Tibial nerve (tissue), 4 donors: ENCODE data around the gene HMCN2. TPM values are rescaled to one million over a fixed set of nuclear protein-coding genes. Genes with fewer than 3 reads are reported as not detected.

Source experiments
- DNase-seq, 2 donors: peaks; one replicate each; pipeline ENCODE4 v3.0.0-alpha.2; 2019; ENCODE audit warnings: low spot score in 2 of 2
- H3K27ac ChIP-seq, 4 donors: fragments of 200-600 bp; sonication (generic) in 3 of 4; one replicate each; pipeline ENCODE4 v1.5.1; 2017 to 2019; ENCODE audit warnings: mild to moderate bottlenecking in 1 of 4
- H3K27me3 ChIP-seq, 2 donors: fragments of 200-600 bp; sonication (generic) in 1 of 2; one replicate each; pipeline versions ENCODE4 v1.5.1 to v1.6.0; 2017 to 2019
- H3K36me3 ChIP-seq, 3 donors: fragments of 200-600 bp; sonication (generic); one replicate each; pipeline ENCODE4 v1.5.1; 2018 to 2019
- H3K4me1 ChIP-seq, 4 donors: fragments of 200-600 bp; sonication (generic) in 3 of 4; one replicate each; pipeline ENCODE4 v1.5.1; 2017 to 2019
- H3K4me3 ChIP-seq, 4 donors: fragments of 200-600 bp; sonication (generic) in 3 of 4; one replicate each; pipeline ENCODE4 v1.5.1; 2017 to 2019; ENCODE audit warnings: mild to moderate bottlenecking in 1 of 4, moderate library complexity in 1 of 4
- H3K9me3 ChIP-seq, 4 donors: fragments of 200-600 bp; sonication (generic) in 3 of 4; one replicate each; pipeline ENCODE4 v1.5.1; 2017 to 2019
- EP300 ChIP-seq, 2 donors: sonication (generic); formaldehyde crosslinking; IDR thresholded peaks; one replicate each; pipeline ENCODE4 v1.6.1; 2017; ENCODE audit warnings: antibody characterized with exemption in 2 of 2, mild to moderate bottlenecking in 1 of 2
- POLR2A ChIP-seq, 2 donors: fragments of 450-650 bp; IDR thresholded peaks; one replicate each; pipeline ENCODE4 v1.6.1; 2017; ENCODE audit warnings: antibody characterized with exemption in 2 of 2, mild to moderate bottlenecking in 2 of 2, moderate library complexity in 2 of 2
- WGBS, 2 donors: methylation state at CpG; one replicate each; pipeline ENCODE4 v1.1.5; 2018; 5-methylcytosine and 5-hydroxymethylcytosine counted together
- total RNA-seq, 4 donors: library from RNA; depleted of rRNA; stranded (reverse); fragments of >200 nt; gene quantifications; one replicate each; pipeline ENCODE4 v1.1.0, GENCODE V29; 2016
- TF ChIP-seq, protein P1 (sequence below), 5 experiments: fragments of 200-600 bp in 3 of 5; fragments of 450-650 bp in 2 of 5; sonication (generic) in 3 of 5; IDR thresholded peaks; one replicate each; pipeline ENCODE4 v1.5.1; 2016 to 2019; ENCODE audit warnings: antibody characterized with exemption in 5 of 5, mild to moderate bottlenecking in 3 of 5, moderate library complexity in 2 of 5

The HMCN2 gene
- total RNA-seq, 4 donors from 2014 or later = 0.90 to 53.7 (median 20.3) TPM

DNA sequence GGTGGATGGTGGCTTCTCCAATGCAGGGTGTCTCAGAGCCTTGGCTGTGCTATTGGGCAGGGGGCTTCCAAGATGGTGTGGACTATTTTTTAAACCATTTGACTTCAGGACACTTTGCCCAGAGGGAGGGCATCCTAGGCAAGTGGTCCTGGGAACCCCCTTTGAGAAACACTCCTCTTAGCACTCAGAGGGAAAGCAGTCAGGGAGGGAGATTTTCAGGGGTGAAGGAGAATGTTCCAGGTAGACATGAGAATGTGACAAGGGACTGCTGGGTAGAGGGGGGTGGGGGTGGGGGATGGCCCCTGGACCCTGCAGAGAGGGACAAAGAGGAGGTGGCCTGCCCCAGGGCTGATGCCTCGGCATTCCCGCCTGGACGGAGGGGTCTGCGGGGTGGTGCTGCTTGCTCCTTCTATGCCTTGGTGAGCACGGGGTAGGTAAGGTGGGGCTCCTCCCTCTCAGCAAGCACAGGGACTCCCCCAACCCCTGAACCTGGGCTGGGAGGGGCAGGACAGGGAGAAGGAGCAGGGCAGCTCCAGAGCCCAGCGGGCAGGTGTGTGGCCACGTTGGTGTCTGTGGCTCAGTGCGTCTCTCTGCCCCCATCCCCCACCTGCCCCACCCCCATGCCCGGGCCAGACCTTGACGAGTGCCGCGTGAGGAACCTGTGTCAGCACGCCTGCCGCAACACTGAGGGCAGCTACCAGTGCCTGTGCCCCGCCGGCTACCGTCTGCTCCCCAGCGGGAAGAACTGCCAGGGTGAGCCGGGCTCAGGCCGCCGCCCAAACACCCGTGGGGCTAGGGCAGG lies 165.4 kb downstream of the HMCN2 start:
- peaks cover 0 to 19% (median 4%) of the 10 kb centered on the region in 4 donors for H3K4me1 ChIP-seq
- TF ChIP-seq EP300 (IDR thresholded peaks at IDR 0.05) (no peak), POLR2A (IDR thresholded peaks at IDR 0.05) (no peak)
- TF ChIP-seq, protein P1, sequence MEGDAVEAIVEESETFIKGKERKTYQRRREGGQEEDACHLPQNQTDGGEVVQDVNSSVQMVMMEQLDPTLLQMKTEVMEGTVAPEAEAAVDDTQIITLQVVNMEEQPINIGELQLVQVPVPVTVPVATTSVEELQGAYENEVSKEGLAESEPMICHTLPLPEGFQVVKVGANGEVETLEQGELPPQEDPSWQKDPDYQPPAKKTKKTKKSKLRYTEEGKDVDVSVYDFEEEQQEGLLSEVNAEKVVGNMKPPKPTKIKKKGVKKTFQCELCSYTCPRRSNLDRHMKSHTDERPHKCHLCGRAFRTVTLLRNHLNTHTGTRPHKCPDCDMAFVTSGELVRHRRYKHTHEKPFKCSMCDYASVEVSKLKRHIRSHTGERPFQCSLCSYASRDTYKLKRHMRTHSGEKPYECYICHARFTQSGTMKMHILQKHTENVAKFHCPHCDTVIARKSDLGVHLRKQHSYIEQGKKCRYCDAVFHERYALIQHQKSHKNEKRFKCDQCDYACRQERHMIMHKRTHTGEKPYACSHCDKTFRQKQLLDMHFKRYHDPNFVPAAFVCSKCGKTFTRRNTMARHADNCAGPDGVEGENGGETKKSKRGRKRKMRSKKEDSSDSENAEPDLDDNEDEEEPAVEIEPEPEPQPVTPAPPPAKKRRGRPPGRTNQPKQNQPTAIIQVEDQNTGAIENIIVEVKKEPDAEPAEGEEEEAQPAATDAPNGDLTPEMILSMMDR (IDR thresholded peaks at IDR 0.05) = no peak
- DNase-seq = no peak
- peaks cover 0 to 22% (median 0%) of the 10 kb centered on the region in 4 donors for H3K9me3 ChIP-seq
- H3K4me3 ChIP-seq = no peak overlapping the region
- WGBS, 2 donors = 85 to 93% methylated on average over 15 to 22 of the region's 22 CpGs
- no peaks in the 10 kb centered on the region for H3K36me3 ChIP-seq
- H3K27ac ChIP-seq = no peak overlapping the region
- peaks cover 0 to 19% of the 10 kb centered on the region in 2 donors for H3K27me3 ChIP-seq

DNA sequence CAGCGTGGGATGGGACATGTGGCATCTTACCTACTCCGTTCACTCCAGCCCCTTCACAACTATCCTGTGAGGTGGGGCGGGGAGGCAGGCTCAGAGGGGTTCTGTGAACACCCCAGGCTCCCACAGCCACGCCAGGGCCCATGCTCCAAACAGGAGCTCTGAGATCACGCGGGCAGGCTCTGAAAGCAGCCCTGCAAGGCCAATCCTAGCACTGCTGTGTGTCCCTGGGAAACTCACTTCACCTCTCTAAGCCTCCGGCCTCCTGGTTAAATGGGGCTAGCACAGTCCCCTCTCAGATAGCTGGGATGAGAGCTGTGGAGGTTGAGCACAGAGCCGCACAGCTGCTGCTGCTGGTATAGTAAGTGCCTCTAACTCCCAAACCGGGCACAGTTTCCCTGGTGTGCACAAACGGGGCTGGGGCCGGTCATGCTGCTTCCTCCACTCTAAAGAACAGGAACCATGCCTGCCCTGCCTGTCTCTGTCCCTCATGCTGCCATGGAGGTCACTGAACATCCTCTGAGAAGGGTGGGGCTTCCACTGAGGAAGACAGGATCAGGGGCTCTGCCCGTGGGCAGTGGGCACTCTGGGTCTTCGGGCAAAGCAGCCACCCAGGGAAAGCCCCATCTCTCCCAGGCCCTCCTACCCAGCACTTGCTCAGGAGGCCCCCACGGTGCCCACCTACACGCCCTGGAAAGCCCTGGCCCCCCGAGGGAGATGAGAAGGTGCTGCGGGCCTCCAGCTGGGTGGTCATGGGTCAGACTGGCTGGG lies 166.2 kb downstream of the HMCN2 start:
- WGBS, 2 donors = 84 to 88% methylated on average over 17 of the region's 17 CpGs
- Histone ChIP-seq H3K4me3 (no peak overlapping the region), H3K27me3 (peaks cover 0 to 19% of the 10 kb centered on the region in 2 donors), H3K36me3 (no peaks in the 10 kb centered on the region), H3K4me1 (peaks cover 0 to 19% (median 4%) of the 10 kb centered on the region in 4 donors), H3K27ac (no peak overlapping the region), H3K9me3 (peaks cover 0 to 22% (median 0%) of the 10 kb centered on the region in 4 donors)
- DNase-seq = no peak
- TF ChIP-seq, protein P1 (IDR thresholded peaks at IDR 0.05) = no peak
- TF ChIP-seq POLR2A (IDR thresholded peaks at IDR 0.05) (no peak), EP300 (IDR thresholded peaks at IDR 0.05) (no peak)

DNA sequence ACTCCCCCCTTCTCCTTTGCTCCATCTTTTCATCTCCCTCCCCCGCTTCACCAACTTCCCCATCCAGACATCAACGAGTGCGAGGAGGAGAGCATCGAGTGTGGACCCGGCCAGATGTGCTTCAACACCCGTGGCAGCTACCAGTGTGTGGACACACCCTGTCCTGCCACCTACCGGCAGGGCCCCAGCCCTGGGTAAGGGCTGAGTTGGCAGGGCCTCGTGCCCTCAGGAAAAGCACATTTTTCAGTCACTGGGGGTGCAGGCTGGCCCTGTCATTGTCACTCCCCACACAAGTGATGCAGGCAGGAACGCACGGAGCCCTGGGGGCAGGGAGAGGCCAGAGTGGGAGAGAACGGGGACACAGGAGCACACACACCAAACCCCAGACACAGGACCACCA lies 166.8 kb downstream of the HMCN2 start:
- no peaks in the 10 kb centered on the region for H3K36me3 ChIP-seq
- WGBS, 2 donors = 60 to 68% methylated on average over 11 of the region's 11 CpGs
- peaks cover 0 to 14% (median 4%) of the 10 kb centered on the region in 4 donors for H3K4me1 ChIP-seq
- DNase-seq = no peak
- peaks cover 0 to 22% (median 0%) of the 10 kb centered on the region in 4 donors for H3K9me3 ChIP-seq
- TF ChIP-seq POLR2A (IDR thresholded peaks at IDR 0.05) (no peak), EP300 (IDR thresholded peaks at IDR 0.05) (no peak)
- TF ChIP-seq, protein P1 (IDR thresholded peaks at IDR 0.05) = no peak
- H3K27ac ChIP-seq = no peak overlapping the region
- H3K4me3 ChIP-seq = no peak overlapping the region
- H3K27me3 ChIP-seq = peaks cover 0 to 19% of the 10 kb centered on the region in 2 donors

DNA sequence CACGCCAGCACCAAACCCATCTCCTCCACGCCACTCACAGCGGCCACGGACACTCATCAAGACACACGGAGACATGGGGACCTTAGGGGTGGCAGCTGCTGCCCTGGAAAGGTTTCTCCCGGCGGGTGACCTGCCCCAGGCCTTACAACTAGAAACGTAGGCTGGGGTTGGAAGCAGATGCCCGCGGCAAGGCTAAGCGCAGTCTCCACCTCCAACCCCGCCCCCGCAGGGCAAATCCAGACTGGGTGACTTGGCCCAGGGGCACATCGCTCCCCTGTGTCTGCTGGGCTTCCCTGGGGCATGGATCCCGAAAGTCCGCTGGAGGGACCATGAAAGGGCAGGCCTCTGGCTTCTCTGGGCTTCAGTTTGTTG lies 167.2 kb downstream of the HMCN2 start:
- H3K4me3 ChIP-seq = peak overlapping the region in 1 of 4 donors; percentile 44
- H3K9me3 ChIP-seq = peaks cover 0 to 22% (median 0%) of the 10 kb centered on the region in 4 donors
- no peak for DNase-seq
- WGBS, 2 donors = 50 to 59% methylated on average over 12 to 16 of the region's 16 CpGs
- H3K4me1 ChIP-seq = peaks cover 0 to 14% (median 4%) of the 10 kb centered on the region in 4 donors
- no peak overlapping the region for H3K27ac ChIP-seq
- TF ChIP-seq EP300 (IDR thresholded peaks at IDR 0.05) = no peak
- TF ChIP-seq, protein P1 (IDR thresholded peaks at IDR 0.05) = no peak
- no peak for TF ChIP-seq POLR2A (IDR thresholded peaks at IDR 0.05)
- peaks cover 0 to 19% of the 10 kb centered on the region in 2 donors for H3K27me3 ChIP-seq
- no peaks in the 10 kb centered on the region for H3K36me3 ChIP-seq
